Stimulated activated CD8-positive, alpha-beta memory T cell treated with anti-CD3 and anti-CD28 coated beads, Interleukin-4, amount 100 ng/mL, for 1 hour (primary cell): ENCODE results near the gene ACAN.

Experiments
- DNase-seq, 2 donors: peaks; one replicate each; pipeline ENCODE4 v3.0.0-alpha.2; 2020; ENCODE audit warnings: low read depth in 2 of 2, low spot score in 1 of 2

ACAN gene

GRCh38 chr15:88800738-88801137, 2.5 kb upstream of the ACAN start:
- no peak for DNase-seq

- no peak for DNase-seq
These were observed 816 bp upstream of the ACAN start for GRCh38 chr15:88802250-88802990.

GRCh38 chr15:88802991-88803240, 320 bp upstream of the ACAN start:
- no peak for DNase-seq

GRCh38 chr15:88803920-88804247, 648 bp downstream of the ACAN start:
- no peak for DNase-seq

- DNase-seq, result no peak
These were observed 1.0 kb downstream of the ACAN start for GRCh38 chr15:88804257-88804656.

GRCh38 chr15:88805031-88805780, 2.0 kb downstream of the ACAN start:
- no peak for DNase-seq

- no peak for DNase-seq
These were observed 7.2 kb downstream of the ACAN start for GRCh38 chr15:88810446-88810845.

- no peak for DNase-seq
These were observed 8.9 kb downstream of the ACAN start for GRCh38 chr15:88812133-88812532.

GRCh38 chr15:88813960-88814359, 10.7 kb downstream of the ACAN start:
- DNase-seq, result no peak

- DNase-seq, result no peak
These were observed 11.2 kb downstream of the ACAN start for GRCh38 chr15:88814393-88814792.

GRCh38 chr15:88818920-88819319, 15.7 kb downstream of the ACAN start:
- no peak for DNase-seq

GRCh38 chr15:88821993-88822392, 18.8 kb downstream of the ACAN start:
- no peak for DNase-seq

- no peak for DNase-seq
These were observed 25.6 kb downstream of the ACAN start for GRCh38 chr15:88828791-88829190.

GRCh38 chr15:88830016-88830415, 26.8 kb downstream of the ACAN start:
- DNase-seq, result no peak

- no peak for DNase-seq
These were observed 29.8 kb downstream of the ACAN start for GRCh38 chr15:88832820-88833730.

- no peak for DNase-seq
These were observed 30.5 kb downstream of the ACAN start for GRCh38 chr15:88833731-88834100.

- DNase-seq, result no peak
These were observed 31.1 kb downstream of the ACAN start for GRCh38 chr15:88834211-88834812.

- DNase-seq, result no peak
These were observed 31.9 kb downstream of the ACAN start for GRCh38 chr15:88835119-88835518.

GRCh38 chr15:88835646-88836045, 32.4 kb downstream of the ACAN start:
- DNase-seq, result no peak

GRCh38 chr15:88838667-88839066, 35.4 kb downstream of the ACAN start:
- no peak for DNase-seq

GRCh38 chr15:88839146-88839545, 35.9 kb downstream of the ACAN start:
- DNase-seq, result no peak

- DNase-seq, result no peak
These were observed 36.7 kb downstream of the ACAN start for GRCh38 chr15:88839961-88840360.
